ENCODE data around the gene HIVEP3.

The HIVEP3 gene

DNA sequence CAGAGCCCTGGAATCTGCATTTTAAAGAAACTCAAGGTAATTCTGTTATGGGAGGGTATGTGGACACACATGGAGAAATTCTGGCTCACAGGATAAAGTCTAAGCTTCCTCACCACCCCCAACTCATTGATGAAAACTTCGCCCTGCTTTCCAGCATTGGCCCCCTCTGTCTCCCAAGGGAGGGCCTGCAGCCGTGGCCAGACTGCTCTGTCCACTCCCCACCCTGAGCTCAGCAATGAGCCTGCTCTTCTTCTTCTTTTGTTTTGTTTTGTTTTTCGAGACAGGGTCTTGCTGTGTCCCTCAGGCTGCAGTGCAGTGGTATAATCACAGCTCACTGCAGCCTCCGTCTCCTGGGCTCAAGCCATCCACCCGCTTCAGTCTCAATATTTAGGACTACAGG, 297.5 kb downstream of the HIVEP3 start:
- TF ChIP-seq, protein P1, sequence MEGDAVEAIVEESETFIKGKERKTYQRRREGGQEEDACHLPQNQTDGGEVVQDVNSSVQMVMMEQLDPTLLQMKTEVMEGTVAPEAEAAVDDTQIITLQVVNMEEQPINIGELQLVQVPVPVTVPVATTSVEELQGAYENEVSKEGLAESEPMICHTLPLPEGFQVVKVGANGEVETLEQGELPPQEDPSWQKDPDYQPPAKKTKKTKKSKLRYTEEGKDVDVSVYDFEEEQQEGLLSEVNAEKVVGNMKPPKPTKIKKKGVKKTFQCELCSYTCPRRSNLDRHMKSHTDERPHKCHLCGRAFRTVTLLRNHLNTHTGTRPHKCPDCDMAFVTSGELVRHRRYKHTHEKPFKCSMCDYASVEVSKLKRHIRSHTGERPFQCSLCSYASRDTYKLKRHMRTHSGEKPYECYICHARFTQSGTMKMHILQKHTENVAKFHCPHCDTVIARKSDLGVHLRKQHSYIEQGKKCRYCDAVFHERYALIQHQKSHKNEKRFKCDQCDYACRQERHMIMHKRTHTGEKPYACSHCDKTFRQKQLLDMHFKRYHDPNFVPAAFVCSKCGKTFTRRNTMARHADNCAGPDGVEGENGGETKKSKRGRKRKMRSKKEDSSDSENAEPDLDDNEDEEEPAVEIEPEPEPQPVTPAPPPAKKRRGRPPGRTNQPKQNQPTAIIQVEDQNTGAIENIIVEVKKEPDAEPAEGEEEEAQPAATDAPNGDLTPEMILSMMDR (IDR thresholded peaks at IDR 0.05; ENCODE audit: control extremely low read depth, extremely low read depth, low read depth, missing control alignments): no peak
- ChIA-PET CTCF (interaction anchor here (0.7 to 4.0 kb wide), 6 partner anchors 14 to 262 kb away, joined by 3 to 13 read pairs (median 3); no protein-coding TSS in a partner anchor), POLR2A (no interaction called here)
- no peak for DNase-seq (ENCODE audit: extremely low spot score)

DNA sequence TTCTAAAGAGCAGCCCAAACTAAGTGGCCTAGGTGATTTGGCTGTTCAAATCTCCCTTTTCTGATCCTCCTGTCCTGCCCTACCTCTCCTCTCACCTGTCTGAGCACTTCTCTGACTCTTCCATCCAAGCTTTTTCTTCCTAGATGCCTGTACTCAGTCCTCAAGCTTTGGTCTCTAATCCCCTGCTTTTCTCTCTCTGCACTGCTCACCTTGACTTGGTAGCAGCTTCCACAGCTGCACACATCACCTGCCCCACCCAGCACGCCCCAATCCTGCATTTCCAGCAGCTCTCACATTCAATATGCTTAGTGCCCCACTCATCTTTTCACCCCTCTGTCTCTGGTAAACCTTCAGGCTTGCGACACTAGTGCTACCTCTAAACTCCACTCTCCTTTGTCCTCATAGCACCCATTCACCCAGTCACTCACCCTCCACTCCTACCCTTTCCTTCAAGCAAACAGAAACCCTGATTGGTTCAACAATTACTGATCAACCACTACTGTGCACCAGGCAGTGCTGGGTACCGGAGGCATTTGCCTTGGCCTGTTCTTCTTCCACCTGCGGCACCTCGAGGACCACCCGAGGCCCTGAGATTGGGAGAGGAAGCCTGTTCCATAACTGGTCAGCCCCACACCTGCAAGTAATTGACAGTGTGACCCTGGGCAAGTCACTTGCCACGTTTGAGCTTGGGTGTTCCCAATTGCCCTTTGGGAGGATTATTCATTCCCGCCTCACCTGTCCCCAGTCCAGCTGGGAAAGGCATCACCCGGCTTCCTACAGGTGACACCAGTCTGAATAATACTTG, 298.2 kb downstream of the HIVEP3 start:
- POLR2A ChIA-PET: no interaction called here
- no peak for DNase-seq (ENCODE audit: extremely low spot score)
- TF ChIP-seq, protein P1 (IDR thresholded peaks at IDR 0.05; ENCODE audit: control extremely low read depth, extremely low read depth, low read depth, missing control alignments): no peak
- CTCF ChIA-PET: interaction anchor here (0.9 to 1.6 kb wide), 3 partner anchors 13 to 72 kb away, joined by 3 to 5 read pairs (median 3); no protein-coding TSS in a partner anchor

DNA sequence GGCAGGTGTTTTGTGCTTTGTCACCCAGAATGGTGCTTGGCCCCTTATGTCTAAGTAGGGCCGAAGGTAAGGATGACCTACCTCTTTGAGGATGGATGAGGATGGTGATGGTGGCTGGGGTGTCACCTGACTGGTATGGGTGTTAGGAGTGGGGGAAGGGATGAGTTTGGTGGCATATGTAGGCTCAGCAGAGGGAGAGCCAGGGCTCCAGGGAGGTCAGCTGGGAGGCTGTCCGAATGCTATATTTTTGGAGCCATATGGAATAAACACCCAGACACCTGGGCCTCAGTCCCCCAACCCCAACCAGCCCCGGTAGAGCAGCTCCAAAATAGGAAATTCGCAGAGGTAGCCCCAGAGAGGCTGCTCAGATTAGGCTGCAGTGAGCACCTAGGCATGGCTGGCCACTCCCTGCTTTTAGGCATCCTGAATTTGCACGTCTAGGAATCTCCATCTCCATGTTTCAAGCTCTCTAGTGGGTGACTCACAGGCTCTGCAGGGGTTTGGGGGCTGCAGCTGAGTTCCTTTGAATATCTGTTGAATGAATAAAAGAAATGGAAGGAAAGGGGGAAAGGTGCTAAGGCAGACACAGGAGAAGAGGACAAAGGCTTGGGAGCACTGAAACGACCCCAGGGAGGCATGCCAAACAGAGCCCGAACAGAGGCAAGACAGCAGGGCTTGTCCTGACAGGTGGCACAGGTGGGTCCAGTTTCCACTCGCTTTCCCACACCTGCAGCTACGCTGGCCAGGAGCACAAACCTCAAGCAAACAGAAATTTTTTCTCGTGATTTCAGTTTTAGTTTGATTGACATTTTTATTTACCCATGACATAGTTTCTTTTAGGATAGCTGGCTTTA, 299.0 kb downstream of the HIVEP3 start:
- ChIA-PET CTCF (no interaction called here), POLR2A (no interaction called here)
- TF ChIP-seq, protein P1 (IDR thresholded peaks at IDR 0.05; ENCODE audit: control extremely low read depth, extremely low read depth, low read depth, missing control alignments): no peak
- no peak for DNase-seq (ENCODE audit: extremely low spot score)

DNA sequence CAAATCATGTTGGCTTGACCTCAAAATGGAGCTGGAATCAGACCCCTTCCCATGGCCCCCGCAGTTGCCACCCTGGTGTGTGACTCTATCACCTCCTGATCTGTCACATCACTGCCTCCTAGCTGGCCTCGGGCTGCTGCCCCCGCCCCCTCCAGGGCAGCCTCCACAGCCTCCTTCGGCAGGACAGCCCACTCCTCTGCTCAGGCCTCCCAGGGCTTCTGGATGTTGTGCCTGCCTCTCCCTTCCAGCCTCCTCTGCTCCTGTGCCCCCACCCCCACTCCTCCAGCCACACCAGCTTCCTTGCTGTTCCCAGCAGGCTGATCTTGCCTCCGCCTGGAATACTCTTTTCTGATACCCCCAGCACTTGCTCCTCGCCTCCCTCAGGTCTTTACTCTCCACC, 299.9 kb downstream of the HIVEP3 start:
- ChIA-PET POLR2A (no interaction called here), CTCF (no interaction called here)
- no peak for DNase-seq (ENCODE audit: extremely low spot score)
- TF ChIP-seq, protein P1 (IDR thresholded peaks at IDR 0.05; ENCODE audit: control extremely low read depth, extremely low read depth, low read depth, missing control alignments): no peak

DNA sequence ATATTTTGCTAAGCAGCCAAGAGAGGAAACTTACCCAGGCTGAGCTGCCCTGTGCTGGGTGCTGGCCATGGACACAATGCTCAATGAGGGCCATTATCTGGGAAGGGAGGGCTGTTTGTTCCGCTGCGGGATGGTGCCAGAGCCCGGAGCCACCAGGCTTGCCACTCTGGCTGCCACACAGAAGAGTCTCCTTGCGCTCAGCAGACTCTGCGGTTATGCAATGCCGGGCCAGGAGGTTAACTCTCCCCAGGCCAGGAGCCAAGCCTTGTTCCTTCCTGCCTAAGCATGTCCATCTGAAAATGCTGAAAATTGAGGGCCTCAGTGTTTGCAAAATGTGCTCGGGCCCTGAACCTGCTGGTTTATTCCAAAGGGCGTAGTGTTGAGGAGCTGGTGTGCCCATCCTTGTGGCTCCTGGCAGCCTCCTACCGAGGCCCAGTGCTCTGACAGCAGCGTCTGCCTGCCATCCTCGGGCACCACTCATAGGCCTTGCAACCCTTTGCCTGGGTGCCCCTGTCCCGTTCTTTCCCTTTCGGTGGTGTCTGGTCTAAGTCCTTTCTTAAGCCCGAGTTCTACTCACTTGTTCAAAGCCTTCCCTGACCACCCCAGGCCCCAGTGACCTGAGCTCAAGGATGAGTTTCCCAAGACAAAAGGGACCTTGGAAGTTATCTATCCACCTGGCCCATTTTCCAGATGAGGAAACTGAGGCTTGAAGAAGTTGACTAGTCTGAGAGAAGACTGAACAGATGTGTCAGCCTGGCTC, 300.5 kb downstream of the HIVEP3 start:
- CTCF ChIA-PET: no interaction called here
- POLR2A ChIA-PET: no interaction called here
- DNase-seq (ENCODE audit: extremely low spot score): no peak
- TF ChIP-seq, protein P1 (IDR thresholded peaks at IDR 0.05; ENCODE audit: control extremely low read depth, extremely low read depth, low read depth, missing control alignments): no peak

DNA sequence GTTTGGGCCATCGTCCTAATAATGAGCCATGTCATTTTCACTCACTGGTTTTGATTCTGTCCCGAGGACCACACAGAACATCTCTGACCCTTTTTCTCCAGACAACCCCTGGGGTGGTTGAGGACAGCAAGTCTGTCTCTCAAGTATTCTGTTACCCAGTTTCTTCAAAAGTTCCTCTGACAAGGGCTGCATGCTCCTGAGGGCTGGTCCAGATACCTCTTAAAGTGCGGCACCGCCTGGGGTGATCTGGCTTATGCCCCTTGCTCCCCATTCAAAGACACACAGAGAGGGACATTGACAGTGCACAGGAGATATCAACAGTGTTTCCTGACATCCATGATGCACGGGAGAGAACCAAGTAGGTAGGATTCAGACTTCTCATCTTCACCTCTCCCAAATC, 301.4 kb downstream of the HIVEP3 start:
- DNase-seq (ENCODE audit: extremely low spot score): no peak
- CTCF ChIA-PET: no interaction called here
- POLR2A ChIA-PET: no interaction called here
- TF ChIP-seq, protein P1 (IDR thresholded peaks at IDR 0.05; ENCODE audit: control extremely low read depth, extremely low read depth, low read depth, missing control alignments): no peak

Data from GM10248 (cell line).